CD4-positive, alpha-beta T cell treated with Interleukin-21 for 1 hour (primary cell): ENCODE measurements around the gene PIBF1.

Experiments used
- DNase-seq: peaks from one replicate; pipeline ENCODE4 v3.0.0-alpha.2; 2020

Gene PIBF1

DNA sequence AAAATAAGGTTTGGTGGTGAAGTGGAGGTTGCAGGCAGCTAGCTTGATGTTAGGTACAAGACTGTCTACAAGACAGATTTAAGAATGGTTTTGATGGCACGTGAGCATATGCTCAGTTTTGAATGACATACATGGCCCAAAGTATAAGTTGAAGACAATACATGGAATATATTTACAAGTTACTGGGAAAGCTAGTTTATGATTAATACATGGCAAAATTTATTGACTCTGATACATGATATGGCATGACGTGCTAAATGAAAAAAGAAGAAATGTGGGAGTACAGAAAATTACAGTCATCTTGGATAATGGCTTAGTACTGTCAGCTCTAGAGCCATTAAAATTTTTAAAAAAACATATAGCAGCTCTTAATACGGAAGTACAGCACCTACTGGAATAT is 281.2 kb downstream of the PIBF1 start:
- no peak for DNase-seq

- DNase-seq, result no peak
These were observed 283.1 kb downstream of the PIBF1 start for GRCh38 chr13:73065036-73065435.

GRCh38 chr13:73065665-73066340 is 283.9 kb downstream of the PIBF1 start:
- DNase-seq, result no peak
